Measurements from ENCODE around the gene RNF14.

- TF ChIP-seq CTCF (IDR thresholded peaks at IDR 0.05; ENCODE audit: poor library complexity) (no peak), EZH2 (IDR thresholded peaks at IDR 0.05; ENCODE audit: borderline replicate concordance) (no peak), EZH2phosphoT487 (IDR thresholded peaks at IDR 0.05; ENCODE audit: low read depth, severe bottlenecking, unreplicated experiment) (no peak)
Observed at GRCh38 chr5:141948812-141949211, 20.1 kb upstream of the RNF14 start.

Data from hepatocyte (in vitro differentiated cells).